Nephron progenitor cell (in vitro differentiated cells): Measurements from ENCODE around the gene FAM151B.

Source experiments
- DNase-seq: peaks from one replicate; pipeline ENCODE4 v3.0.0; 2021
- H3K27ac Mint-ChIP-seq: 2 replicates; pipeline ENCODE4 v1.8.0; 2021; ENCODE audit warnings: mild to moderate bottlenecking, moderate library complexity, mixed read lengths
- H3K27me3 Mint-ChIP-seq: 2 replicates; pipeline ENCODE4 v1.8.0; 2021; ENCODE audit warnings: mild to moderate bottlenecking, low read depth, mixed read lengths; ENCODE audit not compliant: poor library complexity
- H3K36me3 Mint-ChIP-seq: 2 replicates; pipeline ENCODE4 v1.8.0; 2021; ENCODE audit warnings: low read depth, mixed read lengths
- H3K4me1 Mint-ChIP-seq: 2 replicates; pipeline ENCODE4 v1.8.0; 2021; ENCODE audit warnings: mixed read lengths
- H3K4me3 Mint-ChIP-seq: 2 replicates; pipeline ENCODE4 v1.8.0; 2021; ENCODE audit warnings: mild to moderate bottlenecking, moderate library complexity, mixed read lengths
- H3K9me3 Mint-ChIP-seq: 2 replicates; pipeline ENCODE4 v1.8.0; 2021; ENCODE audit warnings: mild to moderate bottlenecking, moderate library complexity, mixed read lengths
- CTCF ChIP-seq: fragments of 200-600 bp; sonication (generic); IDR thresholded peaks from 2 replicates; pipeline ENCODE4 v1.5.0; 2021; ENCODE audit warnings: antibody characterized with exemption

FAM151B gene

DNA sequence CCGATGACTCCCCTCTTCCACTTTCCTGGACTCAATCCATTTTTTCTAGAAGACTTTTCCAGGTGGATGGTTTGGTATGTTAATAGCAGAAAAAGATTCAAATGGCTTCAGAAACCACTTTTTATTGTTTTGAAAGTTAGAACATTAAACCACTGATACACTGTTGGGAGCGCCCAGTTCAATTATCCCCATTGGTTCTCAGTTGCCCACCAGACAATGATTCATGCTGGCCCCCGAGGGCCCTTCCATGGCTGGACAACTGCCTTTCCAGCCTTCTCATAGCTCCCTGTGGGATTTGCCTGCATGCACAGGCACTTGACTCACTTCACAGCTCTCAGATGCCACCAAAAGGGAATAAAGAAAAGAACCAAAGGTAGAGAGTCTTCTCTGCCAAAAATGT is 103.5 kb downstream of the FAM151B start:
- DNase-seq, result no peak
- Mint-ChIP-seq H3K27me3 (peaks cover 4% of the 10 kb centered on the region), H3K9me3 (no peaks in the 10 kb centered on the region), H3K4me3 (no peak overlapping the region), H3K4me1 (peaks cover 4% of the 10 kb centered on the region), H3K27ac (no peak overlapping the region), H3K36me3 (no peaks in the 10 kb centered on the region)
- TF ChIP-seq CTCF, result no peak

DNA sequence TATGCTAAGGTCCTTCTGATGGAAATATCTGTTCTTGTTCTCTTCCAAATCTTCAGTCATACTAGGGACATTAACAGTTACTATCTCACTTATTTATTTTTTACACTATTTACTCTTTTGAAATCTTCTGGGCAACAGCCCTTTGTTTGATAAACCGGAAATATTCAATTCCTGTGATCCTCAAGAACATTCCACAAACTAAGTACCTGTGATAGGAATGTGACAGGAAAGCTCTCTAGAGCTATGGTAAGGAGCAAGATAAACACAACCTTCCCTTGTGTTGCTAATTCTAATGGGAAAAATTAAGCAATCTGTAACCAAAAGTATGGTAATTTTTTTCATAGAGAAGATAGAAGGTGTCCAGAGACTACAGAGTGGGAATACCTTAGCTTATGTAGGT is 104.2 kb downstream of the FAM151B start:
- Mint-ChIP-seq H3K36me3 (no peaks in the 10 kb centered on the region), H3K27me3 (peaks cover 5% of the 10 kb centered on the region), H3K9me3 (no peaks in the 10 kb centered on the region), H3K27ac (no peak overlapping the region), H3K4me3 (no peak overlapping the region), H3K4me1 (peaks cover 4% of the 10 kb centered on the region)
- TF ChIP-seq CTCF, result no peak
- DNase-seq, result no peak
